Left ventricle myocardium superior (tissue), 1 donor: ENCODE results near the gene ACOT7. TPM values are rescaled to one million over a fixed set of nuclear protein-coding genes. Genes with fewer than 3 reads are reported as not detected.
"Not testable (repeated sequence)": the region's sequence is repeated elsewhere in the genome, so short reads cannot be mapped to it uniquely, and the experiment has no call there.

Source experiments
- ATAC-seq: fragments of 200-7000 bp; cut with Tn5 transposase; one replicate; pipeline ENCODE4 v1.9.1; 2020; ENCODE audit warnings: mild to moderate bottlenecking, moderate library complexity
- DNase-seq: peaks from one replicate; pipeline ENCODE4 v3.0.0-alpha.2; 2020
- intact Hi-C: fragments of 100-400 bp; cut with micrococcal nuclease; formaldehyde crosslinking; loops from one replicate; pipeline ENCODE4 v1.11.0; 2022
- microRNA-seq: library from miRNA; unstranded; fragments of <30 nt; microRNA quantifications from one replicate; pipeline ENCODE4 v1.2.0, GENCODE V29; 2020; ENCODE audit warnings: borderline number of aligned reads
- total RNA-seq: library from RNA; stranded (reverse); fragmentation: NEBNext Ultra II Directional; extraction: Animal tissue kit (Norgen Biotek cat#: 25700); gene quantifications from one replicate; pipeline ENCODE4 v1.2.1, GENCODE V29; 2021
- donor health status: DM: no; HTN: yes; CAD: no; lungs with severe emphysema.

The ACOT7 gene
- total RNA-seq, 1 donor from 2014 or later, result 7.8 TPM

GRCh38 chr1:6235296-6235677, 158.3 kb downstream of the ACOT7 start:
- intact Hi-C loops, result no loop called here
- DNase-seq, result no peak
- peak; percentile 2 for ATAC-seq

GRCh38 chr1:6234502-6235295, 158.9 kb downstream of the ACOT7 start:
- intact Hi-C loops, result no loop called here
- no peak for ATAC-seq
- no peak for DNase-seq

GRCh38 chr1:6233376-6233775, 160.2 kb downstream of the ACOT7 start:
- ATAC-seq (no peak), DNase-seq (no peak)
- intact Hi-C loops, result no loop called here

- no peak for DNase-seq
- no peak for ATAC-seq
- intact Hi-C loops, result no loop called here
Measured at GRCh38 chr1:6225651-6226050, 167.9 kb downstream of the ACOT7 start.

- intact Hi-C loops, result no loop called here
- DNase-seq (no peak), ATAC-seq (no peak)
Measured at GRCh38 chr1:6224718-6225117, 168.8 kb downstream of the ACOT7 start.

- intact Hi-C loops, result no loop called here
- peak; percentile 77 for DNase-seq
Measured at GRCh38 chr1:6223617-6224016, 169.9 kb downstream of the ACOT7 start.

GRCh38 chr1:6222636-6223035, 170.9 kb downstream of the ACOT7 start:
- DNase-seq (peak; percentile 74), ATAC-seq (peak; percentile 75)
- intact Hi-C loops, result no loop called here

More at GRCh38 chr1:6223617-6224016, 169.9 kb downstream of the ACOT7 start:
- ATAC-seq, result peak; percentile 81

GRCh38 chr1:6221210-6221784, 172.3 kb downstream of the ACOT7 start:
- no peak for DNase-seq
- ATAC-seq, result no peak
- intact Hi-C loops, result no loop called here

- intact Hi-C loops, result no loop called here
- ATAC-seq (no peak), DNase-seq (no peak)
Measured at GRCh38 chr1:6220236-6220635, 173.3 kb downstream of the ACOT7 start.

- ATAC-seq, intact Hi-C loops, DNase-seq: not testable (repeated sequence)
Measured at GRCh38 chr1:6219641-6220040, 173.9 kb downstream of the ACOT7 start.

GRCh38 chr1:6218375-6219164, 175.0 kb downstream of the ACOT7 start:
- intact Hi-C loops, result no loop called here
- DNase-seq, result no peak
- ATAC-seq, result no peak

Small RNA genes within 50 kb of the gene (microRNA-seq; reads per million reads assigned to microRNA genes)
- not detected for gene MIR4252

Other genes with a start within 250 kb of the ACOT7 start
- gene CHD5, start 213.4 kb downstream of the ACOT7 start, total RNA-seq, result 0.12 TPM
- gene RPL22, start 194.2 kb downstream of the ACOT7 start, total RNA-seq, result 248 TPM
- gene RNF207, start 187.6 kb downstream of the ACOT7 start, total RNA-seq, result 82.3 TPM
- 52.9 TPM for gene ICMT, start 157.8 kb downstream of the ACOT7 start, total RNA-seq
- gene HES3, start 149.6 kb downstream of the ACOT7 start, total RNA-seq, result not detected
- 7.7 TPM for gene GPR153, start 132.7 kb downstream of the ACOT7 start, total RNA-seq
- not detected for gene HES2, start 26.2 kb upstream of the ACOT7 start, total RNA-seq
- 0.77 TPM for gene ESPN, start 31.0 kb upstream of the ACOT7 start, total RNA-seq
- 10.8 TPM for gene TNFRSF25, start 72.4 kb upstream of the ACOT7 start, total RNA-seq
- gene PLEKHG5, start 97.9 kb upstream of the ACOT7 start, total RNA-seq, result 16.9 TPM
- 12.9 TPM for gene NOL9, start 160.7 kb upstream of the ACOT7 start, total RNA-seq
- not detected for gene TAS1R1, start 161.5 kb upstream of the ACOT7 start, total RNA-seq
- gene ZBTB48, start 186.2 kb upstream of the ACOT7 start, total RNA-seq, result 13.3 TPM
- 131 TPM for gene KLHL21, start 209.1 kb upstream of the ACOT7 start, total RNA-seq
- gene PHF13, start 220.0 kb upstream of the ACOT7 start, total RNA-seq, result 7.5 TPM
- gene THAP3, start 231.1 kb upstream of the ACOT7 start, total RNA-seq, result 14.9 TPM